Testis (tissue), 2 donors: ENCODE data around the gene ISOC1.

Source experiments
- POLR2A ChIP-seq: fragments of 450-650 bp; IDR thresholded peaks from one replicate; pipeline ENCODE4 v1.6.1; 2017; ENCODE audit warnings: antibody characterized with exemption, mild to moderate bottlenecking, moderate library complexity
- TF ChIP-seq, protein P1 (sequence below), 3 experiments: fragments of 450-650 bp in 2 of 3; fragments of 200-600 bp in 1 of 3; sonication (generic) in 1 of 3; IDR thresholded peaks; one replicate each; pipeline ENCODE4 v1.5.1; 2016 to 2019; ENCODE audit warnings: antibody characterized with exemption in 3 of 3, mild to moderate bottlenecking in 2 of 3, moderate library complexity in 1 of 3

DNA sequence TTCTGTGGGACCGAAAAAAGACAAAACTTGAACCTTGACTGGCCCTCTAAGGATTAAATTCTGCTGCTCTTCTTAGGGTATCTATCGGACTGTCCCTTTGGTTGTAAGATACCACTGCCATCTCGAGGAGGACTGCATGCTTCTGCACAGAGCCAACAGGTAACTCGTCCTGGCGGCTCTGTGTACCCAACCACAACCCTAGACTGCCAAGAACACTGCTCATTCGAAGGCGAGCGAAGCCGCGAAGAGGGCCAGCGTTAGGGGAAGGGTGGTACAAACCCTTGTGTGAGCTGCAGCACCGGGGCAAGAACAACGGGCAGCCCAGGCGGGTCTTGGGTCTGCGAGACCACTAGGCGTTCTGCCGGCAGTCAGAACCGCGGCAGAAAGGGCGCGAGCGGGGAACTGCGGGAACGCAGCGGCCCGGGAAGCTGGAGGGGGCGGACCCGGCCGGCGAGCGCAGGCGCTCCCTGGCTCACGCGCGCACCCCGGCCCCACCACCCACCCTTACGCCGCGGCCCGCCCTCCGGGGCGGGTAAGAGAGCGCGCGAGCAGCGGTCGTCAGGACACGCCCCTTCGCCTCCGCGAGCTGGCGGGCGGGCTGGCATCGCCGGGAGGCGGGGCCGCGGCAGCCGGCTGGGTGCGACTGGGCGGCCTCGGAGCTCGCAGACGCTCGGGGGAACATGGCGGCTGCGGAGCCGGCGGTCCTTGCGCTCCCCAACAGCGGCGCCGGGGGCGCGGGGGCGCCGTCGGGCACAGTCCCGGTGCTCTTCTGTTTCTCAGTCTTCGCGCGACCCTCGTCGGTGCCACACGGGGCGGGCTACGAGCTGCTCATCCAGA is at the start of gene ISOC1:
- TF ChIP-seq, protein P1, sequence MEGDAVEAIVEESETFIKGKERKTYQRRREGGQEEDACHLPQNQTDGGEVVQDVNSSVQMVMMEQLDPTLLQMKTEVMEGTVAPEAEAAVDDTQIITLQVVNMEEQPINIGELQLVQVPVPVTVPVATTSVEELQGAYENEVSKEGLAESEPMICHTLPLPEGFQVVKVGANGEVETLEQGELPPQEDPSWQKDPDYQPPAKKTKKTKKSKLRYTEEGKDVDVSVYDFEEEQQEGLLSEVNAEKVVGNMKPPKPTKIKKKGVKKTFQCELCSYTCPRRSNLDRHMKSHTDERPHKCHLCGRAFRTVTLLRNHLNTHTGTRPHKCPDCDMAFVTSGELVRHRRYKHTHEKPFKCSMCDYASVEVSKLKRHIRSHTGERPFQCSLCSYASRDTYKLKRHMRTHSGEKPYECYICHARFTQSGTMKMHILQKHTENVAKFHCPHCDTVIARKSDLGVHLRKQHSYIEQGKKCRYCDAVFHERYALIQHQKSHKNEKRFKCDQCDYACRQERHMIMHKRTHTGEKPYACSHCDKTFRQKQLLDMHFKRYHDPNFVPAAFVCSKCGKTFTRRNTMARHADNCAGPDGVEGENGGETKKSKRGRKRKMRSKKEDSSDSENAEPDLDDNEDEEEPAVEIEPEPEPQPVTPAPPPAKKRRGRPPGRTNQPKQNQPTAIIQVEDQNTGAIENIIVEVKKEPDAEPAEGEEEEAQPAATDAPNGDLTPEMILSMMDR (IDR thresholded peaks at IDR 0.05): no peak
- no peak for TF ChIP-seq POLR2A
